Kidney (tissue), 14 donors: ENCODE data around the gene HOXB3. TPM values are rescaled to one million over a fixed set of nuclear protein-coding genes. Genes with fewer than 3 reads are reported as not detected.

Source experiments
- DNase-seq, 5 donors: peaks; one replicate each; pipeline ENCODE4 v3.0.0-alpha.2; 2013 to 2020
- FAIRE-seq: peaks from 2 replicates; lab custom pipeline; 2012; peaks lifted over from hg19 to GRCh38; lab: Jason Lieb, UNC
- H3K27ac ChIP-seq, 2 donors: one replicate each; pipeline ENCODE4 v1.7.0; 2013; ENCODE audit warnings: low read depth in 2 of 2, low read length in 2 of 2, inconsistent platforms in 1 of 2
- H3K27me3 ChIP-seq: one replicate; pipeline ENCODE4 v1.7.1; 2013; ENCODE audit warnings: low read length, inconsistent platforms; ENCODE audit not compliant: control insufficient read depth, insufficient read depth
- H3K36me3 ChIP-seq, 3 donors: one replicate each; pipeline versions ENCODE4 v1.7.0 to v1.7.1; 2013; ENCODE audit warnings: low read length in 3 of 3, control low read depth in 1 of 3, inconsistent platforms in 1 of 3; ENCODE audit not compliant: insufficient read depth in 3 of 3, control insufficient read depth in 2 of 3
- H3K4me1 ChIP-seq, 3 donors: one replicate each; pipeline versions ENCODE4 v1.7.0 to v1.7.1; 2013; ENCODE audit warnings: low read length in 3 of 3, inconsistent platforms in 1 of 3, low read depth in 1 of 3; ENCODE audit not compliant: control insufficient read depth in 2 of 3, insufficient read depth in 2 of 3
- H3K4me3 ChIP-seq, 3 donors: one replicate each; pipeline versions ENCODE4 v1.7.0 to v1.8.1; 2013; ENCODE audit warnings: low read length in 3 of 3, control low read depth in 1 of 3, inconsistent platforms in 1 of 3
- H3K9ac ChIP-seq, 3 donors: one replicate each; pipeline versions ENCODE4 v1.7.0 to v1.7.1; 2013; ENCODE audit warnings: low read length in 3 of 3, control low read depth in 1 of 3, inconsistent platforms in 1 of 3
- H3K9me3 ChIP-seq, 3 donors: one replicate each; pipeline versions ENCODE4 v1.7.0 to v1.7.1; 2013; ENCODE audit warnings: low read length in 3 of 3, control low read depth in 1 of 3, inconsistent platforms in 1 of 3; ENCODE audit not compliant: control insufficient read depth in 2 of 3, insufficient read depth in 1 of 3
- CTCF ChIP-seq: IDR thresholded peaks from 3 replicates; pipeline ENCODE4 v1.5.1; 2012; ENCODE audit warnings: mild to moderate bottlenecking, moderate library complexity, borderline replicate concordance; ENCODE audit not compliant: insufficient read depth; ENCODE audit errors: extremely low read depth
- intact Hi-C: fragments of 100-400 bp; cut with DNase I; formaldehyde crosslinking; loops from one replicate; pipeline ENCODE4 v1.11.1; 2022
- polyA plus RNA-seq: library from polyadenylated mRNA; stranded (reverse); fragments of 350-450 nt; fragmentation: Illumina TruSeq; extraction: RNeasy Lipid Tissue Mini Kit (QIAGEN cat#74804); gene quantifications from one replicate; pipeline ENCODE4 v1.2.3, GENCODE V29; 2014; ENCODE audit warnings: low read depth, low replicate concordance; ENCODE audit not compliant: insufficient read depth
- total RNA-seq: library from RNA; stranded (reverse); fragmentation: NEBNext Ultra II Directional; extraction: Animal tissue kit (Norgen Biotek cat#: 25700); gene quantifications from one replicate; pipeline ENCODE4 v1.2.1, GENCODE V29; 2021
- donor health status: control.
- donor health status: control.
- donor health status: control.
- donor health status: control.
- donor health status: control.
- donor health status: DM: yes; HTN: yes; CAD: no.
- donor health status: Normal renal cell carcinoma (clear cell type).

HOXB3 gene
- total and polyA plus RNA-seq, 2 donors from 2014 or later = 12.1 to 99.0 TPM

GRCh38 chr17:48502901-48503300 is 87.1 kb downstream of the HOXB3 start:
- H3K4me1 ChIP-seq = peaks cover 0 to 7% (median 4%) of the 10 kb centered on the region in 3 donors
- H3K9me3 ChIP-seq = no peaks in the 10 kb centered on the region
- TF ChIP-seq CTCF = no peak
- DNase-seq (no peak), FAIRE-seq (no peak)
- H3K36me3 ChIP-seq = no peaks in the 10 kb centered on the region
- no peak overlapping the region for H3K4me3 ChIP-seq
- H3K27me3 ChIP-seq = no peaks in the 10 kb centered on the region
- H3K27ac ChIP-seq = no peak overlapping the region
- H3K9ac ChIP-seq = no peak overlapping the region
- intact Hi-C loops = no loop called here

GRCh38 chr17:48502312-48502711 is 87.7 kb downstream of the HOXB3 start:
- no peak overlapping the region for H3K4me3 ChIP-seq
- FAIRE-seq (no peak), DNase-seq (no peak)
- no peaks in the 10 kb centered on the region for H3K27me3 ChIP-seq
- no peaks in the 10 kb centered on the region for H3K36me3 ChIP-seq
- intact Hi-C loops = no loop called here
- H3K27ac ChIP-seq = no peak overlapping the region
- H3K9me3 ChIP-seq = no peaks in the 10 kb centered on the region
- no peak for TF ChIP-seq CTCF
- H3K4me1 ChIP-seq = peaks cover 0 to 7% (median 7%) of the 10 kb centered on the region in 3 donors
- H3K9ac ChIP-seq = no peak overlapping the region

- no peaks in the 10 kb centered on the region for H3K9me3 ChIP-seq
- H3K4me1 ChIP-seq = peaks cover 0 to 7% (median 7%) of the 10 kb centered on the region in 3 donors
- DNase-seq (peak in 3 of 5 donors; percentile 64 to 79 (median 67)), FAIRE-seq (no peak)
- intact Hi-C loops = no loop called here
- no peaks in the 10 kb centered on the region for H3K27me3 ChIP-seq
- no peaks in the 10 kb centered on the region for H3K36me3 ChIP-seq
- H3K9ac ChIP-seq = no peak overlapping the region
- TF ChIP-seq CTCF = no peak
- H3K27ac ChIP-seq = no peak overlapping the region
- H3K4me3 ChIP-seq = no peak overlapping the region
Measured at GRCh38 chr17:48500435-48501426, 89.3 kb downstream of the HOXB3 start.
